WTC11 (cell line): ENCODE data around the gene ABTB2. TPM values are rescaled to one million over a fixed set of nuclear protein-coding genes. Genes with fewer than 3 reads are reported as not detected.

Experiments used
- ATAC-seq: fragments of 200-7000 bp; cut with Tn5 transposase; 2 replicates; pipeline ENCODE4 v1.10.0; 2021; ENCODE audit warnings: mild to moderate bottlenecking, moderate library complexity
- CTCF ChIA-PET: fragments of 300-600 bp; sonication (Branson Sonifier 250); formaldehyde crosslinking; loops from one replicate; lab custom pipeline; 2021; ENCODE audit warnings: antibody characterized with exemption; lab: Charles Lee
- POLR2A ChIA-PET: fragments of 350-600 bp; sonication (Branson Sonifier 250); formaldehyde crosslinking; loops from one replicate; lab custom pipeline; 2021; ENCODE audit warnings: antibody characterized with exemption; lab: Charles Lee
- DNase-seq: peaks from one replicate; pipeline ENCODE4 v3.0.0; 2021; ENCODE audit warnings: low spot score
- H3K27ac Mint-ChIP-seq: 2 replicates; pipeline ENCODE4 v1.8.0; 2021; ENCODE audit warnings: mixed read lengths
- H3K27me3 Mint-ChIP-seq: 2 replicates; pipeline ENCODE4 v1.8.0; 2021; ENCODE audit warnings: low read depth, mild to moderate bottlenecking, moderate library complexity, mixed read lengths
- H3K36me3 Mint-ChIP-seq: 2 replicates; pipeline ENCODE4 v1.8.0; 2021; ENCODE audit warnings: mixed read lengths
- H3K4me1 Mint-ChIP-seq: 2 replicates; pipeline ENCODE4 v1.8.0; 2022; ENCODE audit warnings: mixed read lengths
- H3K4me3 Mint-ChIP-seq: 2 replicates; pipeline ENCODE4 v1.8.0; 2021; ENCODE audit warnings: mild to moderate bottlenecking, moderate library complexity, mixed read lengths
- H3K9me3 Mint-ChIP-seq: 2 replicates; pipeline ENCODE4 v1.8.0; 2021; ENCODE audit warnings: mixed read lengths
- ATF1 ChIP-seq: sonication (generic); formaldehyde crosslinking; IDR thresholded peaks from 2 replicates; pipeline ENCODE4 v1.8.1; 2023; ENCODE audit warnings: mild to moderate bottlenecking, moderate library complexity, missing genetic modification reagents
- CREM ChIP-seq: sonication (generic); formaldehyde crosslinking; IDR thresholded peaks from 2 replicates; pipeline ENCODE4 v1.8.1; 2022; ENCODE audit warnings: mild to moderate bottlenecking, missing genetic modification reagents, moderate library complexity
- FOXJ3 ChIP-seq: sonication (generic); formaldehyde crosslinking; IDR thresholded peaks from 2 replicates; pipeline ENCODE4 v1.9.0; 2021; ENCODE audit warnings: missing genetic modification reagents, mild to moderate bottlenecking, borderline replicate concordance
- FOXK1 ChIP-seq: sonication (generic); formaldehyde crosslinking; IDR thresholded peaks from 2 replicates; pipeline ENCODE4 v1.8.0; 2022; ENCODE audit warnings: mild to moderate bottlenecking, moderate library complexity, missing genetic modification reagents
- HMGA2 ChIP-seq: fragments of 250-450 bp; sonication (Bioruptor Pico); IDR thresholded peaks from 2 replicates; pipeline ENCODE4 v1.4.0; 2021; ENCODE audit warnings: mild to moderate bottlenecking, moderate library complexity
- KAT7 ChIP-seq: sonication (generic); formaldehyde crosslinking; IDR thresholded peaks from 2 replicates; pipeline ENCODE4 v1.8.1; 2023; ENCODE audit warnings: missing genetic modification reagents, mild to moderate bottlenecking, borderline replicate concordance
- MYBL2 ChIP-seq: sonication (generic); formaldehyde crosslinking; IDR thresholded peaks from 2 replicates; pipeline ENCODE4 v1.8.1; 2023; ENCODE audit warnings: mild to moderate bottlenecking, moderate library complexity, missing genetic modification reagents
- OVOL2 ChIP-seq: fragments of 250-450 bp; sonication (Bioruptor Pico); IDR thresholded peaks from 2 replicates; pipeline ENCODE4 v1.9.0; 2021; ENCODE audit warnings: mild to moderate bottlenecking, borderline replicate concordance
- SMAD3 ChIP-seq: sonication (generic); formaldehyde crosslinking; IDR thresholded peaks from 2 replicates; pipeline ENCODE4 v1.8.0; 2022; ENCODE audit warnings: missing genetic modification reagents, mild to moderate bottlenecking, borderline replicate concordance
- SMAD4 ChIP-seq: sonication (generic); formaldehyde crosslinking; IDR thresholded peaks from 2 replicates; pipeline ENCODE4 v1.8.0; 2022; ENCODE audit warnings: mild to moderate bottlenecking, missing genetic modification reagents
- SOX15 ChIP-seq: fragments of 250-450 bp; sonication (Bioruptor Pico); IDR thresholded peaks from 2 replicates; pipeline ENCODE4 v1.9.0; 2021; ENCODE audit warnings: mild to moderate bottlenecking
- ZNF138 ChIP-seq: sonication (generic); formaldehyde crosslinking; conservative IDR thresholded peaks from 2 replicates; pipeline ENCODE4 v1.8.1; 2022; ENCODE audit warnings: mild to moderate bottlenecking, moderate library complexity, missing genetic modification reagents
- ZNF219 ChIP-seq: sonication (generic); formaldehyde crosslinking; IDR thresholded peaks from 2 replicates; pipeline ENCODE4 v1.8.0; 2023; ENCODE audit warnings: missing genetic modification reagents, mild to moderate bottlenecking, borderline replicate concordance
- ZNF232 ChIP-seq: sonication (generic); formaldehyde crosslinking; IDR thresholded peaks from 2 replicates; pipeline ENCODE4 v1.8.0; 2022; ENCODE audit warnings: mild to moderate bottlenecking, missing genetic modification reagents
- ZNF317 ChIP-seq: sonication (generic); formaldehyde crosslinking; IDR thresholded peaks from 2 replicates; pipeline ENCODE4 v1.8.1; 2023; ENCODE audit warnings: low read depth, mild to moderate bottlenecking, moderate library complexity, missing genetic modification reagents, borderline replicate concordance
- ZNF396 ChIP-seq: fragments of 250-450 bp; sonication (Bioruptor Pico); IDR thresholded peaks from 2 replicates; pipeline ENCODE4 v1.8.0; 2021; ENCODE audit warnings: mild to moderate bottlenecking, moderate library complexity, borderline replicate concordance
- total RNA-seq: library from RNA; stranded (reverse); gene quantifications from 3 replicates; pipeline ENCODE4 v1.2.3, GENCODE V29; 2021
- TF ChIP-seq, protein P1 (sequence below): fragments of 250-450 bp; sonication (Bioruptor Pico); IDR thresholded peaks from 2 replicates; pipeline ENCODE4 v1.9.0; 2021; ENCODE audit warnings: mild to moderate bottlenecking, borderline replicate concordance
- TF ChIP-seq, protein P2 (sequence below): sonication (generic); formaldehyde crosslinking; IDR thresholded peaks from 2 replicates; pipeline ENCODE4 v1.8.1; 2023; ENCODE audit warnings: mild to moderate bottlenecking, missing genetic modification reagents, moderate library complexity
- TF ChIP-seq, protein P3 (sequence below): sonication (generic); formaldehyde crosslinking; IDR thresholded peaks from 2 replicates; pipeline ENCODE4 v1.8.0; 2022; ENCODE audit warnings: mild to moderate bottlenecking, missing genetic modification reagents
- TF ChIP-seq, protein P4 (sequence below): sonication (generic); formaldehyde crosslinking; IDR thresholded peaks from 2 replicates; pipeline ENCODE4 v1.8.0; 2022; ENCODE audit warnings: missing genetic modification reagents
- TF ChIP-seq, protein P5 (sequence below): fragments of 250-450 bp; sonication (Bioruptor Pico); IDR thresholded peaks from 2 replicates; pipeline ENCODE4 v1.9.0; 2021; ENCODE audit warnings: mild to moderate bottlenecking
- TF ChIP-seq, protein P6 (sequence below): sonication (generic); formaldehyde crosslinking; IDR thresholded peaks from 2 replicates; pipeline ENCODE4 v1.8.1; 2022; ENCODE audit warnings: missing genetic modification reagents, borderline replicate concordance

ABTB2 gene
- total RNA-seq, 1 experiment from 2014 or later, result 12.8 TPM

DNA sequence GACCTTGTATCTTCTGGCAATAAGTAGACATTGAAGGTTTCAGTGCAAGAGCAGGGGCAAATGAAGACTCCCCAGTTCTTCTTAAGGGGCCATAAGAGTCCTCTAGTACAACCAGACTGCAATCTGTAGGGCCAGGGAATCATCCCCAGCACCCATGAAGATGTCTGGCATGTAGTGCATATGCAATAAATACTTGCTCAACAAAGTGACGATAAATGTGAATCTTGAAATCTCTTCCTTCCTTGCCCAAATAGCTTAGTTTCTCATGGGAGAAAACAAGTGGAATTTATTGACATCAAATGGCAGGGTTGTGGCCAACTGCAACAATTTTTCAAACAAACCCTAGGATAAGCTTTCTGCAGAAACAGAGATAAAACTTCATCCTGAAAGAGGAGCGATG is 107.6 kb downstream of the ABTB2 start:
- Mint-ChIP-seq H3K27me3 (no peaks in the 10 kb centered on the region), H3K9me3 (no peaks in the 10 kb centered on the region), H3K27ac (no peak overlapping the region), H3K36me3 (no peaks in the 10 kb centered on the region), H3K4me3 (no peak overlapping the region), H3K4me1 (peaks cover 21% of the 10 kb centered on the region)
- ATAC-seq, result no peak
- CTCF ChIA-PET, result interaction anchor here (1.8 kb wide), 1 partner anchor 76 kb away, joined by 14 read pairs; no protein-coding TSS in a partner anchor
- DNase-seq, result no peak
- POLR2A ChIA-PET, result interaction anchor here (0.8 kb wide), 1 partner anchor 27 kb away, joined by 3 read pairs; no protein-coding TSS in a partner anchor
- TF ChIP-seq, protein P1, sequence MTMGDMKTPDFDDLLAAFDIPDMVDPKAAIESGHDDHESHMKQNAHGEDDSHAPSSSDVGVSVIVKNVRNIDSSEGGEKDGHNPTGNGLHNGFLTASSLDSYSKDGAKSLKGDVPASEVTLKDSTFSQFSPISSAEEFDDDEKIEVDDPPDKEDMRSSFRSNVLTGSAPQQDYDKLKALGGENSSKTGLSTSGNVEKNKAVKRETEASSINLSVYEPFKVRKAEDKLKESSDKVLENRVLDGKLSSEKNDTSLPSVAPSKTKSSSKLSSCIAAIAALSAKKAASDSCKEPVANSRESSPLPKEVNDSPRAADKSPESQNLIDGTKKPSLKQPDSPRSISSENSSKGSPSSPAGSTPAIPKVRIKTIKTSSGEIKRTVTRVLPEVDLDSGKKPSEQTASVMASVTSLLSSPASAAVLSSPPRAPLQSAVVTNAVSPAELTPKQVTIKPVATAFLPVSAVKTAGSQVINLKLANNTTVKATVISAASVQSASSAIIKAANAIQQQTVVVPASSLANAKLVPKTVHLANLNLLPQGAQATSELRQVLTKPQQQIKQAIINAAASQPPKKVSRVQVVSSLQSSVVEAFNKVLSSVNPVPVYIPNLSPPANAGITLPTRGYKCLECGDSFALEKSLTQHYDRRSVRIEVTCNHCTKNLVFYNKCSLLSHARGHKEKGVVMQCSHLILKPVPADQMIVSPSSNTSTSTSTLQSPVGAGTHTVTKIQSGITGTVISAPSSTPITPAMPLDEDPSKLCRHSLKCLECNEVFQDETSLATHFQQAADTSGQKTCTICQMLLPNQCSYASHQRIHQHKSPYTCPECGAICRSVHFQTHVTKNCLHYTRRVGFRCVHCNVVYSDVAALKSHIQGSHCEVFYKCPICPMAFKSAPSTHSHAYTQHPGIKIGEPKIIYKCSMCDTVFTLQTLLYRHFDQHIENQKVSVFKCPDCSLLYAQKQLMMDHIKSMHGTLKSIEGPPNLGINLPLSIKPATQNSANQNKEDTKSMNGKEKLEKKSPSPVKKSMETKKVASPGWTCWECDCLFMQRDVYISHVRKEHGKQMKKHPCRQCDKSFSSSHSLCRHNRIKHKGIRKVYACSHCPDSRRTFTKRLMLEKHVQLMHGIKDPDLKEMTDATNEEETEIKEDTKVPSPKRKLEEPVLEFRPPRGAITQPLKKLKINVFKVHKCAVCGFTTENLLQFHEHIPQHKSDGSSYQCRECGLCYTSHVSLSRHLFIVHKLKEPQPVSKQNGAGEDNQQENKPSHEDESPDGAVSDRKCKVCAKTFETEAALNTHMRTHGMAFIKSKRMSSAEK (CRISPR knock-in tag), result no peak
- TF ChIP-seq ZNF138 (CRISPR knock-in tag) (no peak), ATF1 (CRISPR knock-in tag) (no peak), HMGA2 (CRISPR knock-in tag) (no peak), ZNF219 (no peak), SMAD3 (CRISPR knock-in tag) (no peak), FOXK1 (CRISPR knock-in tag) (no peak), ZNF232 (CRISPR knock-in tag) (no peak), OVOL2 (CRISPR knock-in tag) (no peak)
- TF ChIP-seq, protein P2, sequence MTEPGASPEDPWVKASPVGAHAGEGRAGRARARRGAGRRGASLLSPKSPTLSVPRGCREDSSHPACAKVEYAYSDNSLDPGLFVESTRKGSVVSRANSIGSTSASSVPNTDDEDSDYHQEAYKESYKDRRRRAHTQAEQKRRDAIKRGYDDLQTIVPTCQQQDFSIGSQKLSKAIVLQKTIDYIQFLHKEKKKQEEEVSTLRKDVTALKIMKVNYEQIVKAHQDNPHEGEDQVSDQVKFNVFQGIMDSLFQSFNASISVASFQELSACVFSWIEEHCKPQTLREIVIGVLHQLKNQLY (CRISPR knock-in tag), result no peak
- TF ChIP-seq, protein P3, sequence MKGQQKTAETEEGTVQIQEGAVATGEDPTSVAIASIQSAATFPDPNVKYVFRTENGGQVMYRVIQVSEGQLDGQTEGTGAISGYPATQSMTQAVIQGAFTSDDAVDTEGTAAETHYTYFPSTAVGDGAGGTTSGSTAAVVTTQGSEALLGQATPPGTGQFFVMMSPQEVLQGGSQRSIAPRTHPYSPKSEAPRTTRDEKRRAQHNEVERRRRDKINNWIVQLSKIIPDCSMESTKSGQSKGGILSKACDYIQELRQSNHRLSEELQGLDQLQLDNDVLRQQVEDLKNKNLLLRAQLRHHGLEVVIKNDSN, result no peak

DNA sequence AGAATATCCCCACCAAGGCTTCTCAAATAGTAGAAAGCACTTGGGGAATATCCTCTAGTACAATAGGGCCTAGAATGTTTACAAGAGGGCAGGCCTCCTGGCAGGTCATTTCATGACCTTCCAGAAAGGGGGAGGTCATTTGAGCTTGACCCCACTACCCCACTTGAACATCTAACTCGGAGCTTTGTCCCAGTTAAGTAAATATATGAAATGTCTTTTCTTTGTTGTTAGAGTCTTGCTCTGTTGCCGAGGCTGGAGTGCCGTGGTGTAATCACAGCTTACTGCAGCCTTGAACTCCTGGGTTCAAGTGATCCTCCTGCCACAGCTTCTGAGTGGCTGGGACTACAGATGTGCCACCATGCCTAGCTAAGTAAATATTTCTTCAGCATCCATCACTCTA is 108.4 kb downstream of the ABTB2 start:
- Mint-ChIP-seq H3K27me3 (no peaks in the 10 kb centered on the region), H3K9me3 (no peaks in the 10 kb centered on the region), H3K36me3 (no peaks in the 10 kb centered on the region), H3K4me1 (peaks cover 25% of the 10 kb centered on the region), H3K4me3 (no peak overlapping the region), H3K27ac (no peak overlapping the region)
- no peak for ATAC-seq
- CTCF ChIA-PET, result interaction anchor here (1.0 to 1.8 kb wide), 2 partner anchors 20 to 75 kb away, joined by 3 to 14 read pairs; no protein-coding TSS in a partner anchor
- no peak for DNase-seq
- POLR2A ChIA-PET, result interaction anchor here (0.8 kb wide), 1 partner anchor 26 kb away, joined by 3 read pairs; no protein-coding TSS in a partner anchor
- TF ChIP-seq, protein P4, sequence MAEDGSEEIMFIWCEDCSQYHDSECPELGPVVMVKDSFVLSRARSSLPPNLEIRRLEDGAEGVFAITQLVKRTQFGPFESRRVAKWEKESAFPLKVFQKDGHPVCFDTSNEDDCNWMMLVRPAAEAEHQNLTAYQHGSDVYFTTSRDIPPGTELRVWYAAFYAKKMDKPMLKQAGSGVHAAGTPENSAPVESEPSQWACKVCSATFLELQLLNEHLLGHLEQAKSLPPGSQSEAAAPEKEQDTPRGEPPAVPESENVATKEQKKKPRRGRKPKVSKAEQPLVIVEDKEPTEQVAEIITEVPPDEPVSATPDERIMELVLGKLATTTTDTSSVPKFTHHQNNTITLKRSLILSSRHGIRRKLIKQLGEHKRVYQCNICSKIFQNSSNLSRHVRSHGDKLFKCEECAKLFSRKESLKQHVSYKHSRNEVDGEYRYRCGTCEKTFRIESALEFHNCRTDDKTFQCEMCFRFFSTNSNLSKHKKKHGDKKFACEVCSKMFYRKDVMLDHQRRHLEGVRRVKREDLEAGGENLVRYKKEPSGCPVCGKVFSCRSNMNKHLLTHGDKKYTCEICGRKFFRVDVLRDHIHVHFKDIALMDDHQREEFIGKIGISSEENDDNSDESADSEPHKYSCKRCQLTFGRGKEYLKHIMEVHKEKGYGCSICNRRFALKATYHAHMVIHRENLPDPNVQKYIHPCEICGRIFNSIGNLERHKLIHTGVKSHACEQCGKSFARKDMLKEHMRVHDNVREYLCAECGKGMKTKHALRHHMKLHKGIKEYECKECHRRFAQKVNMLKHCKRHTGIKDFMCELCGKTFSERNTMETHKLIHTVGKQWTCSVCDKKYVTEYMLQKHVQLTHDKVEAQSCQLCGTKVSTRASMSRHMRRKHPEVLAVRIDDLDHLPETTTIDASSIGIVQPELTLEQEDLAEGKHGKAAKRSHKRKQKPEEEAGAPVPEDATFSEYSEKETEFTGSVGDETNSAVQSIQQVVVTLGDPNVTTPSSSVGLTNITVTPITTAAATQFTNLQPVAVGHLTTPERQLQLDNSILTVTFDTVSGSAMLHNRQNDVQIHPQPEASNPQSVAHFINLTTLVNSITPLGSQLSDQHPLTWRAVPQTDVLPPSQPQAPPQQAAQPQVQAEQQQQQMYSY (CRISPR knock-in tag), result no peak
- TF ChIP-seq, protein P5, sequence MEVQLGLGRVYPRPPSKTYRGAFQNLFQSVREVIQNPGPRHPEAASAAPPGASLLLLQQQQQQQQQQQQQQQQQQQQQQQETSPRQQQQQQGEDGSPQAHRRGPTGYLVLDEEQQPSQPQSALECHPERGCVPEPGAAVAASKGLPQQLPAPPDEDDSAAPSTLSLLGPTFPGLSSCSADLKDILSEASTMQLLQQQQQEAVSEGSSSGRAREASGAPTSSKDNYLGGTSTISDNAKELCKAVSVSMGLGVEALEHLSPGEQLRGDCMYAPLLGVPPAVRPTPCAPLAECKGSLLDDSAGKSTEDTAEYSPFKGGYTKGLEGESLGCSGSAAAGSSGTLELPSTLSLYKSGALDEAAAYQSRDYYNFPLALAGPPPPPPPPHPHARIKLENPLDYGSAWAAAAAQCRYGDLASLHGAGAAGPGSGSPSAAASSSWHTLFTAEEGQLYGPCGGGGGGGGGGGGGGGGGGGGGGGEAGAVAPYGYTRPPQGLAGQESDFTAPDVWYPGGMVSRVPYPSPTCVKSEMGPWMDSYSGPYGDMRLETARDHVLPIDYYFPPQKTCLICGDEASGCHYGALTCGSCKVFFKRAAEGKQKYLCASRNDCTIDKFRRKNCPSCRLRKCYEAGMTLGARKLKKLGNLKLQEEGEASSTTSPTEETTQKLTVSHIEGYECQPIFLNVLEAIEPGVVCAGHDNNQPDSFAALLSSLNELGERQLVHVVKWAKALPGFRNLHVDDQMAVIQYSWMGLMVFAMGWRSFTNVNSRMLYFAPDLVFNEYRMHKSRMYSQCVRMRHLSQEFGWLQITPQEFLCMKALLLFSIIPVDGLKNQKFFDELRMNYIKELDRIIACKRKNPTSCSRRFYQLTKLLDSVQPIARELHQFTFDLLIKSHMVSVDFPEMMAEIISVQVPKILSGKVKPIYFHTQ, result no peak
- TF ChIP-seq SOX15 (CRISPR knock-in tag) (no peak), SMAD3 (CRISPR knock-in tag) (no peak), CREM (CRISPR knock-in tag) (no peak), SMAD4 (CRISPR knock-in tag) (no peak), FOXJ3 (CRISPR knock-in tag) (no peak), ZNF396 (CRISPR knock-in tag) (no peak), ZNF317 (CRISPR knock-in tag) (no peak), MYBL2 (CRISPR knock-in tag) (no peak), KAT7 (CRISPR knock-in tag) (no peak)
- TF ChIP-seq, protein P6, sequence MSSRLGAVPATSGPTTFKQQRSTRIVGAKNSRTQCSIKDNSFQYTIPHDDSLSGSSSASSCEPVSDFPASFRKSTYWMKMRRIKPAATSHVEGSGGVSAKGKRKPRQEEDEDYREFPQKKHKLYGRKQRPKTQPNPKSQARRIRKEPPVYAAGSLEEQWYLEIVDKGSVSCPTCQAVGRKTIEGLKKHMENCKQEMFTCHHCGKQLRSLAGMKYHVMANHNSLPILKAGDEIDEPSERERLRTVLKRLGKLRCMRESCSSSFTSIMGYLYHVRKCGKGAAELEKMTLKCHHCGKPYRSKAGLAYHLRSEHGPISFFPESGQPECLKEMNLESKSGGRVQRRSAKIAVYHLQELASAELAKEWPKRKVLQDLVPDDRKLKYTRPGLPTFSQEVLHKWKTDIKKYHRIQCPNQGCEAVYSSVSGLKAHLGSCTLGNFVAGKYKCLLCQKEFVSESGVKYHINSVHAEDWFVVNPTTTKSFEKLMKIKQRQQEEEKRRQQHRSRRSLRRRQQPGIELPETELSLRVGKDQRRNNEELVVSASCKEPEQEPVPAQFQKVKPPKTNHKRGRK (CRISPR knock-in tag), result no peak
